Bronchial epithelial cell (primary cell): ENCODE data around the gene INPPL1. TPM values are rescaled to one million over a fixed set of nuclear protein-coding genes. Genes with fewer than 3 reads are reported as not detected.

Source experiments
- DNase-seq: peaks from one replicate; pipeline ENCODE4 v3.0.0-alpha.2; 2010; ENCODE audit warnings: low read depth
- FAIRE-seq: peaks from 2 replicates; lab custom pipeline; 2011; peaks lifted over from hg19 to GRCh38; lab: Jason Lieb, UNC
- H3K27me3 ChIP-seq: 2 replicates; pipeline ENCODE4 v1.5.1; 2011; ENCODE audit warnings: low read length; ENCODE audit not compliant: control insufficient read depth, insufficient read depth
- H3K36me3 ChIP-seq: 2 replicates; pipeline ENCODE4 v1.5.1; 2011; ENCODE audit warnings: low read length; ENCODE audit not compliant: control insufficient read depth, insufficient read depth
- H3K4me3 ChIP-seq: 2 replicates; pipeline ENCODE4 v1.5.1; 2011; ENCODE audit warnings: mild to moderate bottlenecking, low read depth, low read length, control low read depth
- total RNA-seq: library from RNA; depleted of rRNA; stranded (reverse); fragments of >200 nt; gene quantifications from 2 replicates; pipeline ENCODE4 v1.2.1, GENCODE V29; 2014
- TF ChIP-seq, protein P1 (sequence below): IDR thresholded peaks from 2 replicates; pipeline ENCODE4 v1.5.1; 2011; ENCODE audit warnings: mild to moderate bottlenecking, moderate library complexity, low read length, control low read depth, inconsistent platforms; ENCODE audit not compliant: insufficient read depth, severe bottlenecking

The INPPL1 gene
- total RNA-seq, 1 donor from 2014 or later = 12.6 TPM

DNA sequence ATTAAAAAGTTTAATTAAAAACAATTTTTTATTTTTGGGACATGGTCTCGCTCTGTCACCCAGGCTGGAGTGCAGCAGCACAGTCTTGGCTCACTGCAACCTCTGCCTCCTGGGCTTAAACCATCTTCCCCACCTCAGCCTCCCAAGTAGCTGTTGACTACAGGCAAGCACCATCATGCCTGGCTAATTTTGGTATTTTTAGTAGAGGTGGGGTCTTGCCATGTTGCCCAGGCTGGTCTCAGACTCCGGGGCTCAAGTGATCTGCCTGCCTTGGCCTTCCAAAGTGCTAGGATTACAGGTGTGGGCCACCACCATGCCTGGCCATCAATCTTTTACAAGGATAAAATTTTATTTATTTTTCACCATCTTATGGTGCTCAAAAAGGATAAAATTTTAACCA is 62.7 kb downstream of the INPPL1 start:
- Histone ChIP-seq H3K36me3 (no peaks in the 10 kb centered on the region), H3K4me3 (no peak overlapping the region), H3K27me3 (no peaks in the 10 kb centered on the region)
- TF ChIP-seq, protein P1, sequence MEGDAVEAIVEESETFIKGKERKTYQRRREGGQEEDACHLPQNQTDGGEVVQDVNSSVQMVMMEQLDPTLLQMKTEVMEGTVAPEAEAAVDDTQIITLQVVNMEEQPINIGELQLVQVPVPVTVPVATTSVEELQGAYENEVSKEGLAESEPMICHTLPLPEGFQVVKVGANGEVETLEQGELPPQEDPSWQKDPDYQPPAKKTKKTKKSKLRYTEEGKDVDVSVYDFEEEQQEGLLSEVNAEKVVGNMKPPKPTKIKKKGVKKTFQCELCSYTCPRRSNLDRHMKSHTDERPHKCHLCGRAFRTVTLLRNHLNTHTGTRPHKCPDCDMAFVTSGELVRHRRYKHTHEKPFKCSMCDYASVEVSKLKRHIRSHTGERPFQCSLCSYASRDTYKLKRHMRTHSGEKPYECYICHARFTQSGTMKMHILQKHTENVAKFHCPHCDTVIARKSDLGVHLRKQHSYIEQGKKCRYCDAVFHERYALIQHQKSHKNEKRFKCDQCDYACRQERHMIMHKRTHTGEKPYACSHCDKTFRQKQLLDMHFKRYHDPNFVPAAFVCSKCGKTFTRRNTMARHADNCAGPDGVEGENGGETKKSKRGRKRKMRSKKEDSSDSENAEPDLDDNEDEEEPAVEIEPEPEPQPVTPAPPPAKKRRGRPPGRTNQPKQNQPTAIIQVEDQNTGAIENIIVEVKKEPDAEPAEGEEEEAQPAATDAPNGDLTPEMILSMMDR = no peak
- FAIRE-seq = no peak
- no peak for DNase-seq

Other genes starting within 250 kb of the INPPL1 start
- 1.4 and 2.1 TPM in 2 replicates for gene IL18BP, start 225.9 kb upstream of the INPPL1 start, total RNA-seq
- 52.7 and 79.1 TPM in 2 replicates for gene NUMA1, start 144.2 kb upstream of the INPPL1 start, total RNA-seq
- 2.6 and 3.2 TPM in 2 replicates for gene LRRC51, start 143.9 kb upstream of the INPPL1 start, total RNA-seq
- 79.2 and 128 TPM in 2 replicates for gene LAMTOR1, start 121.5 kb upstream of the INPPL1 start, total RNA-seq
- gene TOMT, start 118.8 kb upstream of the INPPL1 start, total RNA-seq = not detected in 2 replicates
- 19.0 and 32.5 TPM in 2 replicates for gene ANAPC15, start 112.1 kb upstream of the INPPL1 start, total RNA-seq
- 11.3 and 26.4 TPM in 2 replicates for gene FOLR3, start 89.0 kb upstream of the INPPL1 start, total RNA-seq
- gene FOLR1, start 32.6 kb upstream of the INPPL1 start, total RNA-seq = 0.53 and 1.3 TPM in 2 replicates
- not detected in 2 replicates for gene FOLR2, start 8.0 kb upstream of the INPPL1 start, total RNA-seq
- not detected in 2 replicates for gene PHOX2A, start 19.4 kb downstream of the INPPL1 start, total RNA-seq
- 28.5 and 33.7 TPM in 2 replicates for gene CLPB, start 209.8 kb downstream of the INPPL1 start, total RNA-seq